Hematopoietic multipotent progenitor cell treated with erythropoietin and hydrocortisone succinate and interleukin-3 and kit ligand, for 15 days (in vitro differentiated cells): ENCODE results near the gene WDR27.

Experiments
- DNase-seq: peaks from one replicate; pipeline ENCODE4 v3.0.0-alpha.2; 2015; ENCODE audit warnings: low spot score

Gene WDR27

GRCh38 chr6:169592558-169592957 is 109.3 kb downstream of the WDR27 start:
- DNase-seq: no peak

- no peak for DNase-seq
Measured at GRCh38 chr6:169591616-169592015, 110.2 kb downstream of the WDR27 start.

- DNase-seq: no peak
Measured at GRCh38 chr6:169590376-169590939, 111.4 kb downstream of the WDR27 start.

- no peak for DNase-seq
Measured at GRCh38 chr6:169589699-169590257, 112.1 kb downstream of the WDR27 start.

GRCh38 chr6:169589293-169589692 is 112.5 kb downstream of the WDR27 start:
- no peak for DNase-seq

GRCh38 chr6:169587975-169588374 is 113.9 kb downstream of the WDR27 start:
- no peak for DNase-seq

- DNase-seq: no peak
Measured at GRCh38 chr6:169583886-169584541, 117.8 kb downstream of the WDR27 start.

GRCh38 chr6:169579407-169580111 is 122.3 kb downstream of the WDR27 start:
- no peak for DNase-seq

- no peak for DNase-seq
Measured at GRCh38 chr6:169577974-169578373, 123.9 kb downstream of the WDR27 start.

- DNase-seq: no peak
Measured at GRCh38 chr6:169577236-169577635, 124.6 kb downstream of the WDR27 start.

- no peak for DNase-seq
Measured at GRCh38 chr6:169575821-169576220, 126.0 kb downstream of the WDR27 start.

- DNase-seq: no peak
Measured at GRCh38 chr6:169575365-169575764, 126.5 kb downstream of the WDR27 start.

GRCh38 chr6:169574420-169574819 is 127.4 kb downstream of the WDR27 start:
- no peak for DNase-seq

GRCh38 chr6:169573883-169574282 is 127.9 kb downstream of the WDR27 start:
- DNase-seq: no peak

- DNase-seq: no peak
Measured at GRCh38 chr6:169571123-169571962, 130.5 kb downstream of the WDR27 start.

GRCh38 chr6:169568314-169569087 is 133.3 kb downstream of the WDR27 start:
- DNase-seq: no peak

GRCh38 chr6:169567819-169568218 is 134.0 kb downstream of the WDR27 start:
- DNase-seq: no peak

- no peak for DNase-seq
Measured at GRCh38 chr6:169566961-169567750, 134.7 kb downstream of the WDR27 start.

GRCh38 chr6:169566319-169566718 is 135.5 kb downstream of the WDR27 start:
- no peak for DNase-seq

GRCh38 chr6:169564453-169565240 is 137.2 kb downstream of the WDR27 start:
- no peak for DNase-seq
